HepG2 (cell line): ENCODE measurements around the gene PRADC1. TPM values are rescaled to one million over a fixed set of nuclear protein-coding genes. Genes with fewer than 3 reads are reported as not detected.

ENCODE experiments used
- ADNP ChIP-seq: sonication (generic); formaldehyde crosslinking; IDR thresholded peaks from 2 replicates; pipeline ENCODE4 v1.4.0; 2020; ENCODE audit warnings: missing genetic modification reagents
- ASH2L ChIP-seq: fragments of 300-600, 200-600 bp; sonication (generic); IDR thresholded peaks from 2 replicates; pipeline ENCODE4 v1.7.0; 2017; ENCODE audit warnings: low read depth, mild to moderate bottlenecking, moderate library complexity, mixed read lengths, low read length; ENCODE audit not compliant: insufficient read length
- CHD4 ChIP-seq: fragments of 200-600 bp; sonication (generic); IDR thresholded peaks from 2 replicates; pipeline ENCODE4 v1.7.0; 2017; ENCODE audit warnings: mild to moderate bottlenecking, low read length, borderline replicate concordance
- HNRNPL ChIP-seq: fragments of 200-400 bp; formaldehyde crosslinking; IDR thresholded peaks from 2 replicates; pipeline ENCODE4 v1.6.1; 2017; ENCODE audit warnings: mild to moderate bottlenecking, low read depth, low read length
- HOXA7 ChIP-seq: sonication (generic); formaldehyde crosslinking; IDR thresholded peaks from 2 replicates; pipeline ENCODE4 v1.8.1; 2022; ENCODE audit warnings: mild to moderate bottlenecking, missing genetic modification reagents, moderate library complexity
- NFYB ChIP-seq: sonication (generic); formaldehyde crosslinking; IDR thresholded peaks from 2 replicates; pipeline ENCODE4 v1.4.0; 2020; ENCODE audit warnings: missing genetic modification reagents
- NPAS2 ChIP-seq: sonication (generic); formaldehyde crosslinking; IDR thresholded peaks from 2 replicates; pipeline ENCODE4 v1.8.0; 2022; ENCODE audit warnings: mild to moderate bottlenecking, missing genetic modification reagents, borderline replicate concordance
- NR2F6 ChIP-seq, 2 experiments: IDR thresholded peaks; 2 replicates each; pipeline ENCODE4 v1.6.1; 2016; ENCODE audit warnings: antibody characterized with exemption in 1 of 2, mild to moderate bottlenecking in 1 of 2
- RARA ChIP-seq: IDR thresholded peaks from 2 replicates; pipeline ENCODE4 v1.6.1; 2016; ENCODE audit warnings: missing genetic modification reagents, missing compliant biosample characterization
- RBAK ChIP-seq: sonication (generic); formaldehyde crosslinking; IDR thresholded peaks from 2 replicates; pipeline ENCODE4 v1.5.1; 2020; ENCODE audit warnings: mild to moderate bottlenecking, missing genetic modification reagents
- RBFOX2 ChIP-seq: fragments of 200-400 bp; formaldehyde crosslinking; IDR thresholded peaks from 2 replicates; pipeline ENCODE4 v1.6.1; 2017; ENCODE audit warnings: low read depth, mild to moderate bottlenecking, low read length
- SNAI1 ChIP-seq: sonication (generic); formaldehyde crosslinking; IDR thresholded peaks from 2 replicates; pipeline ENCODE4 v1.5.0; 2020; ENCODE audit warnings: mild to moderate bottlenecking, missing genetic modification reagents, borderline replicate concordance
- SRSF4 ChIP-seq: fragments of 200-400 bp; formaldehyde crosslinking; IDR thresholded peaks from one replicate; pipeline ENCODE4 v1.6.1; 2018; ENCODE audit warnings: mild to moderate bottlenecking, low read depth, low read length, moderate library complexity; ENCODE audit not compliant: poor library complexity, severe bottlenecking
- ZNF160 ChIP-seq: sonication (generic); formaldehyde crosslinking; IDR thresholded peaks from 2 replicates; pipeline ENCODE4 v1.8.0; 2022; ENCODE audit warnings: mild to moderate bottlenecking, inconsistent platforms, missing genetic modification reagents
- ZNF230 ChIP-seq: sonication (generic); formaldehyde crosslinking; IDR thresholded peaks from 2 replicates; pipeline ENCODE4 v1.4.0; 2020; ENCODE audit warnings: mild to moderate bottlenecking, missing genetic modification reagents
- ZNF235 ChIP-seq: sonication (generic); formaldehyde crosslinking; IDR thresholded peaks from 2 replicates; pipeline ENCODE4 v1.8.1; 2023; ENCODE audit warnings: mild to moderate bottlenecking, missing genetic modification reagents, borderline replicate concordance
- ZNF34 ChIP-seq: sonication (generic); formaldehyde crosslinking; IDR thresholded peaks from 2 replicates; pipeline ENCODE4 v1.4.0; 2020; ENCODE audit warnings: mild to moderate bottlenecking, missing genetic modification reagents, borderline replicate concordance
- ZNF367 ChIP-seq: sonication (generic); formaldehyde crosslinking; IDR thresholded peaks from 2 replicates; pipeline ENCODE4 v1.4.0; 2020; ENCODE audit warnings: missing genetic modification reagents, borderline replicate concordance
- ZNF709 ChIP-seq: sonication (generic); formaldehyde crosslinking; IDR thresholded peaks from 2 replicates; pipeline ENCODE4 v1.5.0; 2020; ENCODE audit warnings: mild to moderate bottlenecking, missing genetic modification reagents
- ZNF768 ChIP-seq: sonication (generic); formaldehyde crosslinking; IDR thresholded peaks from 2 replicates; pipeline ENCODE4 v1.4.0; 2020; ENCODE audit warnings: missing genetic modification reagents
- ZNF790 ChIP-seq: sonication (generic); formaldehyde crosslinking; IDR thresholded peaks from 2 replicates; pipeline ENCODE4 v1.8.0; 2022; ENCODE audit warnings: missing genetic modification reagents, mild to moderate bottlenecking, borderline replicate concordance
- ZNF839 ChIP-seq: sonication (generic); formaldehyde crosslinking; IDR thresholded peaks from 2 replicates; pipeline ENCODE4 v1.4.0; 2020; ENCODE audit warnings: missing genetic modification reagents, mild to moderate bottlenecking, borderline replicate concordance
- polyA plus RNA-seq, 8 experiments: library from polyadenylated mRNA; depleted of rRNA in 3 of 8; stranded (reverse) in 7 of 8; unstranded in 1 of 8; fragments of >200 nt; fragmentation: Illumina TruSeq in 4 of 8; extraction: Trizol in 4 of 8; gene quantifications; 2 replicates each; pipeline versions ENCODE4 v1.2.1 to v1.2.3, GENCODE V29; 2011 to 2016; ENCODE audit warnings: low read depth in 4 of 8, missing spikeins in 1 of 8, mixed read lengths in 1 of 8; ENCODE audit not compliant: insufficient read depth in 1 of 8
- total RNA-seq, 5 experiments: library from RNA; depleted of rRNA; stranded (reverse); fragments of >200 nt; fragmentation: Illumina TruSeq; extraction: Trizol; gene quantifications; 2 replicates each; pipeline ENCODE4 v1.2.3, GENCODE V29; 2016; ENCODE audit warnings: low read depth in 1 of 5
- TF ChIP-seq, protein P1 (sequence below): sonication (generic); formaldehyde crosslinking; conservative IDR thresholded peaks from 2 replicates; pipeline ENCODE4 v1.4.0; 2020; ENCODE audit warnings: missing genetic modification reagents
- TF ChIP-seq, protein P2 (sequence below): IDR thresholded peaks from 2 replicates; pipeline ENCODE4 v1.6.1; 2012; ENCODE audit warnings: inconsistent platforms
- TF ChIP-seq, protein P3 (sequence below): sonication (generic); formaldehyde crosslinking; IDR thresholded peaks from 2 replicates; pipeline ENCODE4; 2020; ENCODE audit warnings: missing genetic modification reagents, mild to moderate bottlenecking, borderline replicate concordance
- TF ChIP-seq, protein P4 (sequence below): sonication (generic); formaldehyde crosslinking; IDR thresholded peaks from 2 replicates; pipeline ENCODE4 v1.4.0; 2020; ENCODE audit warnings: missing genetic modification reagents

Gene PRADC1
- total and polyA plus RNA-seq, 2 of the 13 experiments (the other 11 are each of a cell fraction or from before 2014, with no cell fraction given): 12.1 to 37.2 TPM

DNA sequence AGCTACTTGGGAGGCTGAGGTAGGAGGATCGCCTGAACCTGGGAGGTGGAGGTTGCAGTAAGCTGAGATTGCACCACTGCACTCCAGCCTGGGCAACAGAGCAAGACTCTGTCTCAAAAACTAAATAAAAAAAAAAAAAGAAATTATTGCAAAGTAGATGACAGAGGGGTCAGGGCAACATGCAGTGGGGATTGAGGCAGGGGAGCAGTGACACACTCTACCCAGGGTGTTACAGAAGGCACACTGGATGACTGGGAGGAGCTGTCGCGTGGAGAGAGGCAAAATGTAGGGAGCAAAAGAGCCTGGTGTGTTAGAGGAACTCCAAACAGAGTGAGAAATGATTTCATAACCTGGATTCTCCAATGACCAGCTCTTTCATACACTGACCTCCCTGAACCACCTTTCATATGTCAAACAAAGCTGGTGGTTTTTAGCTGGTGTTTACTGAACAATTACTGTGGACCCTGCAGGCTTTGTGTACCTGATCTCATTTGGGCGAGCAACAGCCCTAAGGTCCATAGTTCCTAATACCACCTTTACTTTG is 29.1 kb upstream of the PRADC1 start (continued):
- TF ChIP-seq, protein P1, sequence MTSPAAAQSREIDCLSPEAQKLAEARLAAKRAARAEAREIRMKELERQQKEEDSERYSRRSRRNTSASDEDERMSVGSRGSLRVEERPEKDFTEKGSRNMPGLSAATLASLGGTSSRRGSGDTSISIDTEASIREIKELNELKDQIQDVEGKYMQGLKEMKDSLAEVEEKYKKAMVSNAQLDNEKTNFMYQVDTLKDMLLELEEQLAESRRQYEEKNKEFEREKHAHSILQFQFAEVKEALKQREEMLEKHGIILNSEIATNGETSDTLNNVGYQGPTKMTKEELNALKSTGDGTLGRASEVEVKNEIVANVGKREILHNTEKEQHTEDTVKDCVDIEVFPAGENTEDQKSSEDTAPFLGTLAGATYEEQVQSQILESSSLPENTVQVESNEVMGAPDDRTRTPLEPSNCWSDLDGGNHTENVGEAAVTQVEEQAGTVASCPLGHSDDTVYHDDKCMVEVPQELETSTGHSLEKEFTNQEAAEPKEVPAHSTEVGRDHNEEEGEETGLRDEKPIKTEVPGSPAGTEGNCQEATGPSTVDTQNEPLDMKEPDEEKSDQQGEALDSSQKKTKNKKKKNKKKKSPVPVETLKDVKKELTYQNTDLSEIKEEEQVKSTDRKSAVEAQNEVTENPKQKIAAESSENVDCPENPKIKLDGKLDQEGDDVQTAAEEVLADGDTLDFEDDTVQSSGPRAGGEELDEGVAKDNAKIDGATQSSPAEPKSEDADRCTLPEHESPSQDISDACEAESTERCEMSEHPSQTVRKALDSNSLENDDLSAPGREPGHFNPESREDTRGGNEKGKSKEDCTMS: no peak
- no peak for TF ChIP-seq SNAI1
- no peak for TF ChIP-seq SRSF4
- no peak for TF ChIP-seq RBFOX2
- no peak for TF ChIP-seq NPAS2 (CRISPR knock-in tag)
- no peak; the same call in 1 of the 2 replicates for TF ChIP-seq NFYB (CRISPR knock-in tag)
- no peak for TF ChIP-seq HNRNPL
- no peak for TF ChIP-seq ZNF367 (CRISPR knock-in tag)
- TF ChIP-seq, protein P2, sequence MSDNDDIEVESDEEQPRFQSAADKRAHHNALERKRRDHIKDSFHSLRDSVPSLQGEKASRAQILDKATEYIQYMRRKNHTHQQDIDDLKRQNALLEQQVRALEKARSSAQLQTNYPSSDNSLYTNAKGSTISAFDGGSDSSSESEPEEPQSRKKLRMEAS: peak; percentile 56
- no peak for TF ChIP-seq ZNF34
- TF ChIP-seq ZNF709 (CRISPR knock-in tag): no peak
- peak; percentile 91 for TF ChIP-seq NR2F6 (IDR thresholded peaks at IDR 0.05)
- peak; percentile 93 for TF ChIP-seq NR2F6 (CRISPR knock-in tag; IDR thresholded peaks at IDR 0.05)
- no peak for TF ChIP-seq ADNP (CRISPR knock-in tag)
- 0 out of 2 replicates have a peak, but pooled peaks have one; percentile 59 for TF ChIP-seq CHD4
- no peak for TF ChIP-seq RBAK (CRISPR knock-in tag)
- no peak for TF ChIP-seq ZNF839 (CRISPR knock-in tag)
- TF ChIP-seq ZNF230 (CRISPR knock-in tag): no peak
- TF ChIP-seq HOXA7 (CRISPR knock-in tag): no peak
- no peak for TF ChIP-seq ZNF235
- peak; percentile 90 for TF ChIP-seq RARA (CRISPR knock-in tag)
- TF ChIP-seq, protein P3, sequence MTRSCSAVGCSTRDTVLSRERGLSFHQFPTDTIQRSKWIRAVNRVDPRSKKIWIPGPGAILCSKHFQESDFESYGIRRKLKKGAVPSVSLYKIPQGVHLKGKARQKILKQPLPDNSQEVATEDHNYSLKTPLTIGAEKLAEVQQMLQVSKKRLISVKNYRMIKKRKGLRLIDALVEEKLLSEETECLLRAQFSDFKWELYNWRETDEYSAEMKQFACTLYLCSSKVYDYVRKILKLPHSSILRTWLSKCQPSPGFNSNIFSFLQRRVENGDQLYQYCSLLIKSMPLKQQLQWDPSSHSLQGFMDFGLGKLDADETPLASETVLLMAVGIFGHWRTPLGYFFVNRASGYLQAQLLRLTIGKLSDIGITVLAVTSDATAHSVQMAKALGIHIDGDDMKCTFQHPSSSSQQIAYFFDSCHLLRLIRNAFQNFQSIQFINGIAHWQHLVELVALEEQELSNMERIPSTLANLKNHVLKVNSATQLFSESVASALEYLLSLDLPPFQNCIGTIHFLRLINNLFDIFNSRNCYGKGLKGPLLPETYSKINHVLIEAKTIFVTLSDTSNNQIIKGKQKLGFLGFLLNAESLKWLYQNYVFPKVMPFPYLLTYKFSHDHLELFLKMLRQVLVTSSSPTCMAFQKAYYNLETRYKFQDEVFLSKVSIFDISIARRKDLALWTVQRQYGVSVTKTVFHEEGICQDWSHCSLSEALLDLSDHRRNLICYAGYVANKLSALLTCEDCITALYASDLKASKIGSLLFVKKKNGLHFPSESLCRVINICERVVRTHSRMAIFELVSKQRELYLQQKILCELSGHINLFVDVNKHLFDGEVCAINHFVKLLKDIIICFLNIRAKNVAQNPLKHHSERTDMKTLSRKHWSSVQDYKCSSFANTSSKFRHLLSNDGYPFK: no peak; the same call in 1 of the 2 replicates
- TF ChIP-seq, protein P4, sequence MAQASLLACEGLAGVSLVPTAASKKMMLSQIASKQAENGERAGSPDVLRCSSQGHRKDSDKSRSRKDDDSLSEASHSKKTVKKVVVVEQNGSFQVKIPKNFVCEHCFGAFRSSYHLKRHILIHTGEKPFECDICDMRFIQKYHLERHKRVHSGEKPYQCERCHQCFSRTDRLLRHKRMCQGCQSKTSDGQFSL: no peak
- peak; percentile 30 for TF ChIP-seq ASH2L
- no peak for TF ChIP-seq ZNF790 (CRISPR knock-in tag)
- no peak for TF ChIP-seq ZNF768 (CRISPR knock-in tag)
- TF ChIP-seq ZNF160 (CRISPR knock-in tag): no peak
